OCI-M2 (cell line): ENCODE results near the gene LRRC52.
"Not testable (repeated sequence)": the region's sequence is repeated elsewhere in the genome, so short reads cannot be mapped to it uniquely, and the experiment has no call there.

Source experiments
- DNase-seq: peaks from one replicate; lab custom pipeline; 2025; ENCODE audit not compliant: unreplicated experiment; lab: John Stamatoyannopoulos, UW

Gene LRRC52

DNA sequence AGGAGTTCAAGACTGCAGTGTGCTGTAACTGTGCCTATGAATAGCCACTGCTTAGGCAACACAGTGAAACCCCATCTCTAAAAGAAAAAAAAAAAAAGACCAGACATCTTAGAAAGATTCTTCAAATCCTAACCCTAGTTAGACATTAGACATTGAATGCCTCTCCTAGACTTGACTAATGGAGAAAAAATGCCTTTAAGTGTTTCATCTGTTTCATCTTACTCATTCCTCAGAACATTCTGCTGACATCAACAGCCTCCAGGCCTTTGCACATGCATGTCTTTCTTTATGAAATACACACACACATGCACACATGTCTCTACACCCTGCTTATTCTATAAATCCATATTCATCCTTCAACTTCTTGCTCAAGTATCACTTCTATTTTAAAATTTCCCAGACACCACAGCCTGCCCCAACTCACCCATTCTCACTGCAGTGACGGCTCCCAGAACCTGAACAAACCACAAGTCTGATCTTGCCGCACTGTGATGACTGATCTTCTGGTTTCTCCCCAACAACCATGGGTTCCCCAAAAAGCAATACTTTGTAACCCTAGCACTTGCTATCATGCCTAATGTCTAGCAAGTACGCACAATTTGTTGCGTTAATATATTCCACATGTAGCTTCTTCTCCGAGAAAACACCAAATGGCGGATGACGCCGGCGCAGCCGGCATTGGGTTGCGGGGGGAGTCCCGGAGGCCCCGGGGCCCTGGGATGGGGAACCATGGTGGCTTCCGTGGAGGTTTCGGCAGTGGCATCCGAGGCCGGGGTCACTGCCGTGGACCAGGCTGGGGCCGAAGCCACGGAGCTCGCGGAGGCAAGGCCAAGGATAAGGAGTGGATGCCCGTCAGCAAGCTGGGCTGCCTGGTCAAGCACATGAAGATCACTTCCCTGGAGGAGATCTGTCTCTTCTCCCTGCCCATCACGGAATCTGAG, 37.4 kb downstream of the LRRC52 start:
- DNase-seq, result no peak

- no peak for DNase-seq
Measured at GRCh38 chr1:165581926-165582325, 38.1 kb downstream of the LRRC52 start.

DNA sequence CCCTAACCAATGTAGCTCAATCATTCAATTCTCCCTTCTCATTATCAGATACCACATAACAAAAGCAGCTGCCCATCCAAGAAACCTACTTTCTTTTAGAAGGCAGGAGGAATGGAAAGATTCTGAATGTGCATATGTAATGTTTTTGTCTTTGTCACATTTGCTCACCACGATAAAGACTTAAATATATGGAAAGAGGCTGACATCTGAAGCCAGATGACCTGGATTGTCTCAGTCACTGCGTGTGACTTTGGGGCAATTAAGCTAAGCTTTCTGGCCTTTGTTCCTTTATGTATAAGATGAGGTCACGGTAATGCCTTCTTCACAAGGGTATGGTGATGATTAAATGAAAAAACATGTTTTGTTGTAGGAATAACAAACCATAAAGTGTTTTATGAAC, 42.6 kb downstream of the LRRC52 start:
- DNase-seq, result no peak

- not testable (repeated sequence) for DNase-seq
Measured at GRCh38 chr1:165591391-165591790, 47.6 kb downstream of the LRRC52 start.

DNA sequence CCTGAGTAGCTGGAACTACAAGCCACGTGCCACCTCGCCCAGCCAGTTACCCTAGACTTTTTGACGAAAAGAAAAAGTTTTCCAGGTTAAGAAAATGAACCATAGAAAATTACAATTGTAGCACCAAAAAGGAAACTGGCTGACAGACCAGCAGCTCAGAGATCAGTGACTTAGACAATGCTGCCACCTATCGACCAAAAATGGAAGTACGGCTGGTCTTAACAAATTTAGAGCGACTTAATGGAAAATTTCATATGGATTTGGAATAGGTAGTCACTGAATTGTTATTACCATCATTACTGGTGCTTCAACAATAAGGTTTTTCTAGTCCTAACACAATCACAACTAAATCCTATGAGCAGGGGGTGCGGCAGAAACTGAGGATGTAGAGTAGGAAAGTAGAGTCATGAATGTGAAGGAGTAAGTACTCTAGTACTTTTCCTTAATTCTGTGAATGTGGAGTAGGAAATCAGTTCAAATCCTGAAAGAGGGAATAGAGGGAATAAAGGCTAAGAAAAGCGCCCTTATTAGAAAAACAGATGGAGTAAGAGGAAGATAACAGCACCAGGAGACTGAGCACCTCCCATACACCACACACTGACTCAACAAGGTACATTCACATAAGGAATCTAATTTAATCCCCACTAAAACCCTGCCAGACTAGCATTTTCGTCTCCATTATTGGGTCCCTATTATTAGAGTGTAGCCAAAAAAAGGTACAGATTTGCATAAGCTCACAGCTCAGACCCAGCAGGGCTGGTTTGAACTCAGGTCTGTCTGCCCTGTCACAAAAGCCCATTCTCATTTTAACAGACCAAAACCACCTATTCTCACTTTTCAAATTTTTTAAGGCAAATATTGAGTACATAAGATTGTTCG, 49.4 kb downstream of the LRRC52 start:
- peak; percentile 13 for DNase-seq

DNA sequence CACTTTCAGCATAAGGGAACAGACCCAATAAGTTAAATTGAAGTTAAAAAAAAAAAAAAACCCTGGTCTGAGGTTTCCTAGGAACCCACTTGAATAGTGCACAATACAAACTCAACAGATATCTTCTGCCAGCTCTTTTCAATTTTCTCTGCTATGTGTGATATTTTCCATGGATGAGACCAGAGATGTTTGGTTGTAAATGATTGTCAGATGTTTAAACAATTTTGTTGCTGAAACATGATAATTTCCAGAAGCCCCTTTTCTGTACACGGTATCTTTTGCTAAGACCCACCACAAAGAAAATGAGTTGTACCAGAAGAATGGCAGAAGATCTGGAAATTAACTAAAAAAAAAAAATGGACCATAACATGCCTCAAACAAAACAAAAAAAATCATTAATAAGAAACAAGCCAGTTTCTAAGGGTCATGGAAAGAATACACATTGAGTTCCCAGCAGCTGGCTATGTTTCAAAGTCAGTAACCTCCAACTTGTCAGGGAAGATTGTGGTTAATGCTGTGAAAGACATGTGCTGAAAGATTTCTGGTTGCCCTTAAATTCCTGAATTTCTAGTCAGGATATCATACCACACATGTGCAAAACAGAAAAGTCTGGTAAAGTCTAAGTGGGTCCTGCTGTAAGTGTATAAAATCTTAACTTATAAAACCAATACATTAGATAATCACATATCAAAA, 51.6 kb downstream of the LRRC52 start:
- no peak for DNase-seq

DNA sequence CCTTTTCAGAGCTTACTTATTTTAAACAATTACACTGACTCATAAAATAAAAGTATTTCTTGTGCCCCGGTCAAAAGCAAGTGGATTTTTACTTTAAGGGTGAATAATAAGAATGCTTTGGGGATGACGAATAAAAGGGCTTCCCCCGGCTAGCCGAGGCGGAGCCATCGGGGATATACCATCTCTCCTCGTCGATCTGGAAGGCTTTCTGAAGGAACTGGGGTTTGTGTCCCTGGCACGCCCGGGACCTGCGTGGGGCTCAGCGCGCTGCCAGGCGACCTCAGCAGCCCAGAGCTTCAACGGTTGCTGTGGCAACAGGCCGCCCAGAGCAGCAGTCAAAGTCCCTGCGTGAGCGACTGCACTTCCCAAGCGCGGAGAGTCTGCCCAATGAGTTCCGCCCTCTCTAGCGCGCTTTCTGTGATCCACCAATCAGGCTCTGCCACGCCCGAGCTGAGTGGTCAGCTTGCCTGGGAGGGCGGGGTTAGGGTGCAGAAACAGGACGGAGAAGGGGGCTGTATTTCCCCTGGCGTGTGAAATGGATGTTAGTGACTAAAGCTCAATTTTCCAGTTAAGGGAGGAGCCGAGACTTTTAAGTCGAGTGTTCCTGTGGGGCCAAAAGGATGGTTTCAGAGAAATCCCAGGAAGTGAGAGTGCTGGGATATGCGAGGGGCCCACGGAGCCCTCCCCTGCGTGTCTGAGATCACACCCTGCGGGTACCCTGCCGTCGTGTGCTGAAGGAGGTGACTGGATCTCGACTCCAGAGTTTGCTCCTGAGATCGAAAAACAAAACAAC, 54.3 kb downstream of the LRRC52 start:
- DNase-seq, result peak; percentile 70

DNA sequence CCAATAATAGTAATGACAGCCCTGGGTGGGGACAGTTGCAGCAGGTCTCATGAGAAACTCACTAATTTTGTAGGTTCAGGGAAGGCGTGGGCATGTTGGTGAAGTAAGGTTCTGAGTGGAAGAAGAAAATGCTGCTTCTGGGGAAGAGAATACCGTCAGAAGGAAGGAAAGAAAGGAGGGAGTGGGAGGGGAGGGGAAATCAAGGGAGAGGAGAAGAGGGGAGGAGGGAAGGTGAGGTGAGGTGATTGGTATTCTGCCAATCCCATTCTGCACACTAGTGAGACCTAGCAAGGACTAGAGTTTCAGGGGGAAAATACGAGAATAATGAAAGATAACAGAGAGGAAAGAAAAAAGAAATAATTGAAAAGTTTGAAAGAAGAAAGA, 54.9 kb downstream of the LRRC52 start:
- DNase-seq, result no peak

DNA sequence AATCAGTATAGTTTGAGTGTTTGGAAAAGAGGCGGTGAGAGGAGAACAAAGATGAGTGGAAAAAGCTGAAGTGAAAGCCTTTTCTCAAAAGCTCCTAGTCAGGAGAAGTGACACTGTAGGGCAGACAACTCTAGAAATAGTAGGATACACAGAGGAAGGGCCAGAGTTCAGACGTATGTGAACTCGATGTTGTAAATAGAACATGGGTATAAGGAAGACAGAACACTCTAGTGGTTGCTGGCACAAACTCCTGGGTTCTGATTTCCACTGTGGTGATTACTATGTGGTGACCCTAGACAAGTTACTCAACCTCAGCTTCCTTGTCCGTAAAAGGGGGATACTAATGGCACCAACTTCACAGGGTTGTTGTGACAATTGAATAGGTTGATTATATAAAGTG, 57.0 kb downstream of the LRRC52 start:
- DNase-seq, result no peak

DNA sequence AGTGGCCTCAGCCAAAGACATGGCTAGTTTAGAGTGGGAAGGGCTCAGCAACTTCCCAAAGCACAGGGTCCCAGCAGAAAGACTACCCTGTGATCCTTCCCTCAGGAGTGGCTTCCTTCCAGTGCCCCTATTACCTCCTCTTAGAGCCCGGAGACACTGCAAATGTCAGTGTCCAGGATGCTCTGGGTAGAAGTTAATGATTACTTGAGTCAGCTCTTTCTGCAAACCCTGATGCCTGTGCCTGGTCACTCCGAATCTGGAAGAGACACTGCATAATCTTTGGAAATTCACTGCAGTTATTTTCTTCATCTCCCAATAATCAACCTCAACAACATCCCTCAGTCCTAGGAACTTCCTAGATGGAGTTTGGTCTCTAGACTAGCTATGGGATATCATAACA, 60.0 kb downstream of the LRRC52 start:
- DNase-seq, result no peak

- DNase-seq, result no peak
Measured at GRCh38 chr1:165605246-165605645, 61.4 kb downstream of the LRRC52 start.

DNA sequence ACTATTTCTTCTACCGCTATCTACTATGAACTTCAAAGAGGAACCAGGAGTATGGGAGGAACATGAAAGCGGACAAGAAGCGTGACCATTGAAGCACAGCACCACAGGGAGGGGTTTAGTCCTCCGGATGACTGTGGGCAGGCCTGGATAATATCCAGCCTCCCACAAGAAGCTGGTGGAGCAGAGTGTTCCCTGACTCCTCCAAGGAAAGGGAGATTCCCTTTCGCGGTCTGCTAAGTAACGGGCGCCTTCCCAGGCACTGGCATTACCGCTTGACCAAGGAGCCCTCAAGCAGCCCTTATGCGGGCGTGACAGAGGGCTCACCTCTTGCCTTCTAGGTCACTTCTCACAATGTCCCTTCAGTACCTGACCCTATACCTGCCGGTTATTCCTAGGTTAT, 62.9 kb downstream of the LRRC52 start:
- not testable (repeated sequence) for DNase-seq

DNA sequence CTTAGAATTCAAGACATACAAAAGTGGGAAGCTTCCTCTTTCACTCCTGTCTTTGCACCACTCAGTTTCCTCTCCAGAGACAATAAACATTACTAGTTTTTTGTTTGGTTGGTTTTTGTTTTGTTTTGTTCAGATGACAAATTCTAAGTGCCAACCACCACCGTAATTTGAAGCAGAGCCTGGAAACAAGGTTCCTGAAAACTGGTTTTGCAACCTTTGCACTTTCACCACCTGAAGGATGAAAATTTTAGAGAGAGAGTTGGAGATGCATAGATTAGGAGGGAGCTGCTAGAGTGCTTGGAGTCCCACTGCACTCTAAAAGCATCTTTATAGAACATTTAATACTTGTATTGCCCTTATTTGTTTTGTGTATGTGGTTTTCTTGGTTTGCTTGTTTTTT, 67.1 kb downstream of the LRRC52 start:
- no peak for DNase-seq

DNA sequence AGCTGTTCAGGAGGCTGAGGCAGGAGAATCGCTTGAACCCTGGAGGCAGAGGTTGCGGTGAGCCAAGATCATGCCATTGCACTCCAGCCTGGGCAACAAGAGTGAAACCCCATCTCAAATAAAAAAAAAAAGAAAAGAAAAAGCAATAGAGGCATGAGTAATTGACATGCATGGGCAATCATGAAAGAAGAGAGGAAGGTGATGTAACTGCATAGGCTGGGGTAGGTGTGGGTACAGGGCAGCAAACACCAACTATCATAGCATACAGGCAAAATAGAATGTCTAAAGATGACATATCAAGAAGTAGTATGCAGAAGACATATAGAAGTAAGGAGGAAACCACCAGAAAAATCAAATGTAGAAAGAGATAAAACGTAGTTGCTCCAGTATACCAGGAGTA, 68.3 kb downstream of the LRRC52 start:
- no peak for DNase-seq
